Keratinocyte (primary cell): ENCODE data around the gene CITED1. TPM values are rescaled to one million over a fixed set of nuclear protein-coding genes. Genes with fewer than 3 reads are reported as not detected.

Experiments used
- DNase-seq: peaks from one replicate; pipeline ENCODE4 v3.0.0-alpha.2; 2011; ENCODE audit warnings: low read depth, missing footprints, low spot score
- FAIRE-seq: peaks from 2 replicates; lab custom pipeline; 2011; peaks lifted over from hg19 to GRCh38; lab: Jason Lieb, UNC
- H2AFZ ChIP-seq: 2 replicates; pipeline ENCODE4 v1.6.0; 2012; ENCODE audit warnings: low read length, control low read depth, inconsistent platforms; ENCODE audit not compliant: control insufficient read depth
- H3K27ac ChIP-seq: 2 replicates; pipeline ENCODE4 v1.5.1; 2011; ENCODE audit warnings: low read length; ENCODE audit not compliant: control insufficient read depth, insufficient read depth
- H3K27me3 ChIP-seq: 3 replicates; pipeline ENCODE4 v1.6.0; 2011; ENCODE audit warnings: low read length; ENCODE audit not compliant: control insufficient read depth, insufficient read depth; ENCODE audit errors: extremely low read depth
- H3K36me3 ChIP-seq, 2 experiments: 2 replicates in 1 of 2; 3 replicates in 1 of 2; pipeline ENCODE4 v1.5.1; 2011; ENCODE audit warnings: low read length in 2 of 2, mild to moderate bottlenecking in 1 of 2; ENCODE audit not compliant: control insufficient read depth in 2 of 2, insufficient read depth in 2 of 2; ENCODE audit errors: extremely low read depth in 1 of 2
- H3K4me1 ChIP-seq: 3 replicates; pipeline ENCODE4 v1.5.1; 2011; ENCODE audit warnings: low read length; ENCODE audit not compliant: control insufficient read depth, insufficient read depth; ENCODE audit errors: extremely low read depth
- H3K4me2 ChIP-seq: 3 replicates; pipeline ENCODE4 v1.6.0; 2011; ENCODE audit warnings: low read depth, low read length; ENCODE audit not compliant: control insufficient read depth, insufficient read depth; ENCODE audit errors: extremely low read depth
- H3K4me3 ChIP-seq, 3 experiments: fragments of 200-600 bp in 1 of 3; sonication (generic) in 1 of 3; 2 replicates in 2 of 3; 3 replicates in 1 of 3; pipeline ENCODE4 v1.5.1; 2011 to 2016; ENCODE audit warnings: low read length in 3 of 3, mild to moderate bottlenecking in 3 of 3, control low read depth in 2 of 3, inconsistent platforms in 1 of 3, low read depth in 1 of 3, mixed read lengths in 1 of 3, mixed run types in 1 of 3, moderate library complexity in 1 of 3; ENCODE audit not compliant: control insufficient read depth in 2 of 3, insufficient read depth in 2 of 3; ENCODE audit errors: extremely low read depth in 1 of 3
- H3K79me2 ChIP-seq: 2 replicates; pipeline ENCODE4 v1.6.0; 2012; ENCODE audit warnings: low read length; ENCODE audit not compliant: control insufficient read depth, insufficient read depth
- H3K9ac ChIP-seq: 3 replicates; pipeline ENCODE4 v1.6.0; 2011; ENCODE audit warnings: low read length; ENCODE audit not compliant: control insufficient read depth, insufficient read depth; ENCODE audit errors: extremely low read depth
- H3K9me1 ChIP-seq: 3 replicates; pipeline ENCODE4 v1.6.0; 2011; ENCODE audit warnings: low read length; ENCODE audit not compliant: control insufficient read depth, insufficient read depth; ENCODE audit errors: extremely low read depth
- H3K9me3 ChIP-seq: 2 replicates; pipeline ENCODE4 v1.5.1; 2012; ENCODE audit warnings: low read depth, low read length; ENCODE audit not compliant: control insufficient read depth
- H4K20me1 ChIP-seq: 3 replicates; pipeline ENCODE4 v1.6.0; 2011; ENCODE audit warnings: low read length; ENCODE audit not compliant: control insufficient read depth, insufficient read depth; ENCODE audit errors: extremely low read depth
- CTCF ChIP-seq, 3 experiments: IDR thresholded peaks in 1 of 3; conservative IDR thresholded peaks in 1 of 3; optimal IDR thresholded peaks in 1 of 3; 2 replicates in 2 of 3; 3 replicates in 1 of 3; pipeline versions ENCODE3 to v1.5.1; 2011; ENCODE audit warnings: low read length in 3 of 3, mild to moderate bottlenecking in 3 of 3, moderate library complexity in 2 of 3, control low read depth in 1 of 3, inconsistent platforms in 1 of 3; ENCODE audit not compliant: insufficient read depth in 2 of 3; ENCODE audit errors: extremely low read depth in 1 of 3
- EZH2 ChIP-seq: IDR thresholded peaks from one replicate; pipeline ENCODE4 v1.6.1; 2012; ENCODE audit warnings: inconsistent platforms, mild to moderate bottlenecking, low read length, moderate library complexity
- dilution Hi-C: fragments of 300-500 bp; cut with MboI; formaldehyde crosslinking; loops from one replicate; pipeline ENCODE4 v1.7.0; 2020; ENCODE audit warnings: low sequenced_read_pairs; ENCODE audit not compliant: extremely low pct_ligation_motif_present
- polyA plus RNA-seq, 5 experiments: library from polyadenylated mRNA; depleted of rRNA in 3 of 5; stranded (reverse) in 3 of 5; stranded (forward) in 1 of 5; unstranded in 1 of 5; fragments of >200 nt; gene quantifications; 1 replicate in 1 of 5; 2 replicates in 3 of 5; 3 replicates in 1 of 5; pipeline versions ENCODE4 v1.2.1 to v1.2.3, GENCODE V29; 2011 to 2012; ENCODE audit warnings: missing spikeins in 2 of 5, low read depth in 1 of 5, low replicate concordance in 1 of 5

CITED1 gene
- polyA plus RNA-seq, 1 donor (not counting 4 experiments of a cell fraction or from before 2014, with no cell fraction given), result 0.30 TPM

GRCh38 chrX:72280321-72280845, 25.3 kb downstream of the CITED1 start:
- no peak for TF ChIP-seq CTCF (optimal IDR thresholded peaks at IDR 0.05 in 1 of 3, IDR thresholded peaks at IDR 0.05 in 1 of 3, conservative IDR thresholded peaks at IDR 0.05 in 1 of 3; ENCODE audit: extremely low read depth in 1 of 3, insufficient read depth in 2 of 3, low read length in 3 of 3)
- no peak for TF ChIP-seq EZH2
- Histone ChIP-seq H3K27me3 (no peaks in the 10 kb centered on the region), H2AFZ (no peak overlapping the region), H3K36me3 (peaks cover 4 to 5% of the 10 kb centered on the region in 2 experiments), H3K79me2 (peaks cover 17% of the 10 kb centered on the region), H3K27ac (no peak overlapping the region), H3K4me3 (no peak overlapping the region), H3K4me2 (no peak overlapping the region), H3K9me1 (no peaks in the 10 kb centered on the region), H3K9me3 (no peaks in the 10 kb centered on the region), H3K9ac (no peak overlapping the region), H3K4me1 (peaks cover 12% of the 10 kb centered on the region), H4K20me1 (peaks cover 2% of the 10 kb centered on the region)
- peak; percentile 81 for FAIRE-seq
- no peak for DNase-seq
- dilution Hi-C loops, result no loop called here

DNA sequence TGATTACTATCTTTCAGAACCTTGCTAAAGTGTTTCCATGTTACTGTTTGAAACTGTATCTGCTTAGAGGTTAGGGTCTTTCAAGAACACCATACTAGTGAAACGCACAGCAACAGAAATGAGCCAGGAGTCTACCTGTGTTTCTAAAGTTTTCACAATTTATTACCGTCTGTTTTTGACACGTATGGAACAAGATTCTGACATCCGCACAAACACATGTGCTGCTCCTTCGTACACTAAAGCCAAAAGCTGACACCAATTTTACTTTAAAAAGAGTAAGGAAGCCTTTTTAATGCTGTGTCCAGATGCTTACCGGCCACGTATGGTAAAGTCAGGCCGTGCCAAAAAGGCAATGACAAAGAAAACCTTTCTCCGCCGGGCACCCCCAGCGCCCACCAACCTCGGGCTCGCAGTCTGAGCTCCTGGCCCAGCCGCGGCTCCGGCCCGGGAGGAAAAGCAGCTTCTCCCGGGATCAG, 29.2 kb downstream of the CITED1 start:
- peaks cover 40% of the 10 kb centered on the region for H3K79me2 ChIP-seq
- peaks cover 40% of the 10 kb centered on the region for H4K20me1 ChIP-seq
- H3K27ac ChIP-seq, result peak overlapping the region; percentile 83
- H3K4me1 ChIP-seq, result peaks cover 50% of the 10 kb centered on the region
- FAIRE-seq, result no peak
- peak overlapping the region; percentile 70 for H2AFZ ChIP-seq
- TF ChIP-seq EZH2 (no peak), CTCF (optimal IDR thresholded peaks at IDR 0.05 in 1 of 3, IDR thresholded peaks at IDR 0.05 in 1 of 3, conservative IDR thresholded peaks at IDR 0.05 in 1 of 3; ENCODE audit: extremely low read depth in 1 of 3, insufficient read depth in 2 of 3, low read length in 3 of 3) (no peak)
- H3K27me3 ChIP-seq, result no peaks in the 10 kb centered on the region
- H3K4me3 ChIP-seq, result peak overlapping the region; percentile 82 to 98 (median 98)
- H3K4me2 ChIP-seq, result peak overlapping the region; percentile 91
- dilution Hi-C loops, result no loop called here
- H3K36me3 ChIP-seq, result peaks cover 18 to 41% of the 10 kb centered on the region in 2 experiments
- no peak for DNase-seq
- H3K9ac ChIP-seq, result peak overlapping the region; percentile 96
- no peaks in the 10 kb centered on the region for H3K9me3 ChIP-seq
- H3K9me1 ChIP-seq, result no peaks in the 10 kb centered on the region
